Tibial nerve (tissue), 3 donors: ENCODE measurements around the gene DAND5.

Experiments used
- CTCF ChIP-seq, 5 experiments: fragments of 200-600 bp in 3 of 5; fragments of 450-650 bp in 2 of 5; sonication (generic) in 3 of 5; IDR thresholded peaks; one replicate each; pipeline ENCODE4 v1.5.1; 2016 to 2019; ENCODE audit warnings: antibody characterized with exemption in 5 of 5, mild to moderate bottlenecking in 3 of 5, moderate library complexity in 2 of 5
- POLR2A ChIP-seq, 2 donors: fragments of 450-650 bp; IDR thresholded peaks; one replicate each; pipeline ENCODE4 v1.6.1; 2017; ENCODE audit warnings: antibody characterized with exemption in 2 of 2, mild to moderate bottlenecking in 2 of 2, moderate library complexity in 2 of 2

- TF ChIP-seq CTCF (IDR thresholded peaks at IDR 0.05), result no peak
- no peak for TF ChIP-seq POLR2A (IDR thresholded peaks at IDR 0.05)
These were observed 47.4 kb downstream of the DAND5 start for GRCh38 chr19:13016628-13017305.
